SK-N-MC (cell line): Measurements from ENCODE around the gene HLA-DOB.

Source experiments
- DNase-seq: peaks from one replicate; pipeline ENCODE4 v3.0.0-alpha.2; 2011; ENCODE audit warnings: low read depth, low spot score
- H3K27ac ChIP-seq: fragments of 200-600 bp; sonication (generic); 2 replicates; pipeline ENCODE4 v1.5.1; 2016; ENCODE audit warnings: mixed run types
- H3K36me3 ChIP-seq: fragments of 200-600 bp; sonication (generic); 2 replicates; pipeline ENCODE4 v1.6.1; 2017; ENCODE audit warnings: antibody characterized with exemption, low read length, mixed read lengths; ENCODE audit not compliant: insufficient read depth
- H3K4me3 ChIP-seq: fragments of 200-600 bp; sonication (generic); 2 replicates; pipeline ENCODE4 v1.5.1; 2016
- H3K9ac ChIP-seq: fragments of 200-600 bp; sonication (generic); 2 replicates; pipeline ENCODE4 v1.8.0; 2017; ENCODE audit warnings: mixed run types, mixed read lengths; ENCODE audit not compliant: insufficient read length
- H3K9me3 ChIP-seq: fragments of 200-600 bp; sonication (generic); 2 replicates; pipeline ENCODE4 v1.6.1; 2017; ENCODE audit warnings: low read depth, mild to moderate bottlenecking, antibody characterized with exemption, low read length, moderate library complexity, mixed read lengths
- EZH2 ChIP-seq: fragments of 200-600 bp; sonication (generic); IDR thresholded peaks from one replicate; pipeline ENCODE4 v1.6.1; 2017; ENCODE audit warnings: antibody characterized with exemption
- FOXP2 ChIP-seq: optimal IDR thresholded peaks from 2 replicates; pipeline ENCODE3; 2011; ENCODE audit warnings: mild to moderate bottlenecking, moderate library complexity; ENCODE audit not compliant: insufficient read depth; ENCODE audit errors: extremely low read length, control extremely low read depth
- POLR2AphosphoS5 ChIP-seq: IDR thresholded peaks from 2 replicates; pipeline ENCODE4 v1.6.1; 2012; ENCODE audit warnings: mild to moderate bottlenecking, low read depth, low read length, borderline replicate concordance

The HLA-DOB gene

GRCh38 chr6:32845384-32845884, 28.6 kb upstream of the HLA-DOB start:
- Histone ChIP-seq H3K4me3 (no peak overlapping the region), H3K9ac (no peak overlapping the region), H3K9me3 (no peaks in the 10 kb centered on the region), H3K36me3 (no peaks in the 10 kb centered on the region), H3K27ac (no peak overlapping the region)
- no peak for DNase-seq
- TF ChIP-seq EZH2 (no peak), POLR2AphosphoS5 (no peak), FOXP2 (no peak)

DNA sequence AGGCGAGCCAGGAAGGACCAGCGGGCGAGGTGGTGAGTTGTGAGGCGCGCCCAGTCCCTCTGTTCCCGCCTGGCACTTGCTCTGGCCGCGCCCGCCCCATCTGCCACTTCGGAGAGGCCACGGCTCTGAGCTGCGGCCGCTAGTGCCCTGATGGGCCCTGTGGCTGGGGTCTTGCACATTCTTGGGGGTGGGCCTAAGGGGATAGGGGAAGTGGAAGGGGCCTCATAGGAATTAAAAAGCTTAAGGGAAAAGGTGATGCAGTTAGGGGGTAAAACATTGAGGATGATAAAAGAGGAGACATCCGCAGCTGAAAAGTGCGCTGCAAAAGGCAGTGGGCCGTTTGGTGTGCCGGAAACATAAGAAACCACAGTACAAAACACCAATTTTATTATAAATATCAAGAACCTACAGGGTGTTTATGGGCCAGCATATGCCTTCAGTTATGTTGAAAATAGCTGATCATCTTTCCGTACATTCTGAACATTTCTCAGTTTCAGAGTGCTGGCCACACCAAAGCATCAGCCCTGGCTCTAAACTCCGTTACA, 28.1 kb upstream of the HLA-DOB start:
- H3K9me3 ChIP-seq, result no peaks in the 10 kb centered on the region
- no peak overlapping the region for H3K9ac ChIP-seq
- peak overlapping the region; percentile 73 for H3K4me3 ChIP-seq
- H3K27ac ChIP-seq, result no peak overlapping the region
- DNase-seq, result no peak
- H3K36me3 ChIP-seq, result no peaks in the 10 kb centered on the region
- TF ChIP-seq FOXP2 (no peak), POLR2AphosphoS5 (no peak), EZH2 (no peak)

- no peak for TF ChIP-seq EZH2
- TF ChIP-seq FOXP2, result no peak
- no peak for TF ChIP-seq POLR2AphosphoS5
- Histone ChIP-seq H3K27ac (no peak within 1 kb of the TSS), H3K9me3 (no peaks in the 10 kb centered on the region), H3K9ac (no peak within 1 kb of the TSS), H3K4me3 (peak within 1 kb of the TSS; percentile 73), H3K36me3 (no peaks in the 10 kb centered on the region)
- DNase-seq, result peak; percentile 45
These were observed 27.4 kb upstream of the HLA-DOB start, which contains the start of gene PSMB8 for GRCh38 chr6:32843979-32844838. TSS of gene PSMB8 (minus strand) at chr6:32844047. CDS start at chr6:32843996, 51 bp downstream.

DNA sequence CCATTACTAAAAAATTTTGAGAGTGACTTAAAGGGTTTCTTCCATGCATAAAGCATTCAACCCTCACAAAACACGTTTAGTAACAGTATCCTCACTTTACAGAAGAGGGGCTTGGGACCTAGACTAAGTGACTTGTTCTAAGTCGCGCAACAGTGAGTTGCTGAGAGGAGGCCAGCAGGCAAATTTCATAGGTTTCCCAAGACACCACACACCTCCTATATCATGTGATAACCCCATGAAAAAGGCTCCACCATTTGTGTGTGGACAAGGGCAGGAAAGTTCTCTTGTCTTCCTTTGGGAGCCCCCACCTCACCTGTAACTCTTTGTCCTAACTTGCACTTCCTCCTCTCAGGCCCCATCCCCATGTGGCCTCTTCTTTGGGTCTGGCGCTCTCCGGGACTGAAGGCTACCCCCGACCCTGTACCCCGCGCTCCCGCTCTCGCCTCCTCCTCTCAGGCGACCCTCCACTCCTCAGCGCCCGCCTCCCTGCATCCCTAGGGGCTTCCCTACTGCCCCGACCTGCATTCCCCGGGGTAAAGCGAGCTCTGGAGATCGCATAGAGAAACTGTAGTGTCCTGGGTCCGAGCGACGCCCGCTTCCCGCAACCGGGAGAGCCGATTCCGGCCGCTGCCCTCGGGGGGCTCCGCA, 26.7 kb upstream of the HLA-DOB start:
- Histone ChIP-seq H3K4me3 (no peak overlapping the region), H3K9ac (no peak overlapping the region), H3K9me3 (no peaks in the 10 kb centered on the region), H3K27ac (no peak overlapping the region), H3K36me3 (no peaks in the 10 kb centered on the region)
- no peak for DNase-seq
- TF ChIP-seq POLR2AphosphoS5, result no peak
- no peak for TF ChIP-seq FOXP2
- no peak for TF ChIP-seq EZH2

- Histone ChIP-seq H3K9me3 (no peaks in the 10 kb centered on the region), H3K36me3 (no peaks in the 10 kb centered on the region), H3K27ac (no peak overlapping the region), H3K4me3 (no peak overlapping the region), H3K9ac (no peak overlapping the region)
- no peak for DNase-seq
- no peak for TF ChIP-seq POLR2AphosphoS5
- TF ChIP-seq EZH2, result no peak
- TF ChIP-seq FOXP2, result no peak
These were observed 25.9 kb upstream of the HLA-DOB start for GRCh38 chr6:32842690-32843089.

DNA sequence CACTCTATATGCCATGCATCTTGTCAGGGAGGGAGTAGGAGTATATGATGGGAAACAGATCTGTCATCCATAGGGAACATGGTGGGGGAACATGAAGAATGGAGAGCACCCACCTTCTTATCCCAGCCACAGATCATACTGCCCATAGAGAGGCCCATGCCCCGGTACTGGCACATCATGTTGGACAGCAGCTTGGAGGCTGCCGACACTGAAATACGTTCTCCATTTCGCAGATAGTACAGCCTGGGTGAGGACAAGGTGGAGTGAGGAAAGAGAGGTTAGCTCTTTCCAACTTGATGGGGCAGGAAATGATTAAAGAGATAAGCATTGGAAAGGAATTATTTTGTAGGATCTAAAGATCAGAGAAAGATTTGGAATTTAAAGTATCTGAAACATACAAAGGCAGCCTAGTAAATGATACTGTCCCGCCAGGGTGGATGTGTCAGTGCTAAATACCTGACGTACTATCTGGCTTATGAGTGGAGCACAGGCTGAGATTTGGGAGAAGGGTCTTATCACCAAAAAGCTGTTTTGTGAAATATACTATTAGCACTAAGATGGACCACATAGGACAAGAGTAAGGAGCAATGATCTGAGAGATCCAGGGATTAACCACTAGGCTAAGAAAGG, 25.3 kb upstream of the HLA-DOB start:
- H3K27ac ChIP-seq, result no peak overlapping the region
- DNase-seq, result no peak
- no peaks in the 10 kb centered on the region for H3K9me3 ChIP-seq
- TF ChIP-seq EZH2 (no peak), FOXP2 (no peak), POLR2AphosphoS5 (no peak)
- H3K4me3 ChIP-seq, result no peak overlapping the region
- no peaks in the 10 kb centered on the region for H3K36me3 ChIP-seq
- H3K9ac ChIP-seq, result no peak overlapping the region

- no peak for DNase-seq
- no peak overlapping the region for H3K9ac ChIP-seq
- no peak for TF ChIP-seq POLR2AphosphoS5
- TF ChIP-seq EZH2, result no peak
- no peak for TF ChIP-seq FOXP2
- no peak overlapping the region for H3K4me3 ChIP-seq
- no peak overlapping the region for H3K27ac ChIP-seq
- no peaks in the 10 kb centered on the region for H3K9me3 ChIP-seq
- H3K36me3 ChIP-seq, result no peaks in the 10 kb centered on the region
These were observed 23.9 kb upstream of the HLA-DOB start for GRCh38 chr6:32840604-32841246.
